H1 (cell line): ENCODE results near the gene ZBTB11.

Source experiments
- BRCA1 ChIP-seq: IDR thresholded peaks from 2 replicates; pipeline ENCODE4 v1.6.1; 2012; ENCODE audit warnings: low read depth, low read length, improper control_type of control experiment
- CTCF ChIP-seq, 3 experiments: IDR thresholded peaks; 1 replicate in 2 of 3; 2 replicates in 1 of 3; pipeline versions ENCODE4 v1.5.1 to v1.6.1; 2011; ENCODE audit warnings: low read length in 3 of 3, mild to moderate bottlenecking in 3 of 3, inconsistent platforms in 2 of 3, low read depth in 1 of 3, moderate library complexity in 1 of 3; ENCODE audit not compliant: insufficient read depth in 1 of 3; ENCODE audit errors: control extremely low read depth in 1 of 3
- EP300 ChIP-seq, 2 experiments: IDR thresholded peaks; 1 replicate in 1 of 2; 2 replicates in 1 of 2; pipeline ENCODE4 v1.6.1; 2011 to 2012; ENCODE audit warnings: low read depth in 2 of 2, low read length in 2 of 2, mild to moderate bottlenecking in 2 of 2, borderline replicate concordance in 1 of 2, inconsistent platforms in 1 of 2, moderate library complexity in 1 of 2
- EZH2 ChIP-seq: fragments of 200-600 bp; sonication (generic); IDR thresholded peaks from 2 replicates; pipeline ENCODE4 v1.7.1; 2012; ENCODE audit warnings: low read depth, mild to moderate bottlenecking, moderate library complexity, low read length, inconsistent platforms; ENCODE audit not compliant: severe bottlenecking
- GABPA ChIP-seq: IDR thresholded peaks from 2 replicates; pipeline ENCODE4 v1.6.1; 2011; ENCODE audit warnings: mild to moderate bottlenecking, low read length, moderate library complexity, borderline replicate concordance; ENCODE audit not compliant: insufficient read depth
- GTF2F1 ChIP-seq: IDR thresholded peaks from 2 replicates; pipeline ENCODE4 v1.6.1; 2012; ENCODE audit warnings: low read depth, low read length, improper control_type of control experiment, borderline replicate concordance
- RXRA ChIP-seq: IDR thresholded peaks from 2 replicates; pipeline ENCODE4 v1.6.1; 2011; ENCODE audit warnings: low read depth, mild to moderate bottlenecking, low read length, moderate library complexity; ENCODE audit not compliant: insufficient read depth
- SIN3A ChIP-seq, 2 experiments: IDR thresholded peaks in 1 of 2; conservative IDR thresholded peaks in 1 of 2; 2 replicates each; pipeline ENCODE4 v1.6.1; 2011 to 2012; ENCODE audit warnings: low read length in 2 of 2, improper control_type of control experiment in 1 of 2, low read depth in 1 of 2, mild to moderate bottlenecking in 1 of 2
- USF2 ChIP-seq: IDR thresholded peaks from 2 replicates; pipeline ENCODE4 v1.6.1; 2011; ENCODE audit warnings: low read length, improper control_type of control experiment
- YY1 ChIP-seq: IDR thresholded peaks from 2 replicates; pipeline ENCODE4 v1.6.1; 2011; ENCODE audit warnings: low read depth, mild to moderate bottlenecking, low read length

GRCh38 chr3:101642441-101642840, 34.5 kb downstream of the ZBTB11 start:
- TF ChIP-seq GABPA (no peak), CTCF (IDR thresholded peaks at IDR 0.05; ENCODE audit: control extremely low read depth in 1 of 3, insufficient read depth in 1 of 3, low read depth in 1 of 3, low read length in 3 of 3) (no peak), BRCA1 (no peak), EP300 (IDR thresholded peaks at IDR 0.05; ENCODE audit: borderline replicate concordance in 1 of 2, low read depth in 2 of 2, low read length in 2 of 2) (no peak), SIN3A (conservative IDR thresholded peaks at IDR 0.05 in 1 of 2, IDR thresholded peaks at IDR 0.05 in 1 of 2; ENCODE audit: low read depth in 1 of 2, low read length in 2 of 2) (no peak), RXRA (no peak), USF2 (no peak), YY1 (no peak), EZH2 (no peak), GTF2F1 (no peak)
